ENCODE data around the gene RPS15. TPM values are rescaled to one million over a fixed set of nuclear protein-coding genes. Genes with fewer than 3 reads are reported as not detected.

The RPS15 gene
- total and polyA plus RNA-seq, 2 donors from 2014 or later: 893 to 1,823 TPM

GRCh38 chr19:1434577-1435060, 3.6 kb upstream of the RPS15 start:
- H3K4me3 ChIP-seq (ENCODE audit: low read length in 3 of 3): no peak overlapping the region
- H3K4me1 ChIP-seq (ENCODE audit: control insufficient read depth in 2 of 3, insufficient read depth in 2 of 3, low read depth in 1 of 3, low read length in 3 of 3): peaks cover 0 to 10% (median 2%) of the 10 kb centered on the region in 3 donors
- no peak overlapping the region for H3K9ac ChIP-seq (ENCODE audit: low read length in 3 of 3)
- FAIRE-seq (no peak), DNase-seq (peak in 1 of 5 donors; percentile 41)
- intact Hi-C loops (cut with DNase I): no loop called here
- no peak overlapping the region for H3K27ac ChIP-seq (ENCODE audit: low read depth in 2 of 2, low read length in 2 of 2)
- H3K36me3 ChIP-seq (ENCODE audit: control insufficient read depth in 2 of 3, insufficient read depth in 3 of 3, low read length in 3 of 3): peaks cover 0 to 14% (median 10%) of the 10 kb centered on the region in 3 donors
- no peaks in the 10 kb centered on the region for H3K9me3 ChIP-seq (ENCODE audit: control insufficient read depth in 2 of 3, insufficient read depth in 1 of 3, low read length in 3 of 3)
- no peak for TF ChIP-seq CTCF (IDR thresholded peaks at IDR 0.05; ENCODE audit: borderline replicate concordance, extremely low read depth, insufficient read depth)
- no peaks in the 10 kb centered on the region for H3K27me3 ChIP-seq (ENCODE audit: control insufficient read depth, insufficient read depth, low read length)

GRCh38 chr19:1435378-1435989, 2.7 kb upstream of the RPS15 start:
- Histone ChIP-seq H3K27ac (ENCODE audit: low read depth in 2 of 2, low read length in 2 of 2) (no peak overlapping the region), H3K4me3 (ENCODE audit: low read length in 3 of 3) (no peak overlapping the region), H3K4me1 (ENCODE audit: control insufficient read depth in 2 of 3, insufficient read depth in 2 of 3, low read depth in 1 of 3, low read length in 3 of 3) (peaks cover 0 to 11% (median 3%) of the 10 kb centered on the region in 3 donors), H3K9me3 (ENCODE audit: control insufficient read depth in 2 of 3, insufficient read depth in 1 of 3, low read length in 3 of 3) (no peaks in the 10 kb centered on the region), H3K36me3 (ENCODE audit: control insufficient read depth in 2 of 3, insufficient read depth in 3 of 3, low read length in 3 of 3) (peaks cover 1 to 17% (median 12%) of the 10 kb centered on the region in 3 donors), H3K27me3 (ENCODE audit: control insufficient read depth, insufficient read depth, low read length) (no peaks in the 10 kb centered on the region), H3K9ac (ENCODE audit: low read length in 3 of 3) (no peak overlapping the region)
- TF ChIP-seq CTCF (IDR thresholded peaks at IDR 0.05; ENCODE audit: borderline replicate concordance, extremely low read depth, insufficient read depth): no peak
- FAIRE-seq: no peak
- no peak for DNase-seq
- intact Hi-C loops (cut with DNase I): no loop called here

- no peak for DNase-seq
- Histone ChIP-seq H3K9me3 (ENCODE audit: control insufficient read depth in 2 of 3, insufficient read depth in 1 of 3, low read length in 3 of 3) (no peaks in the 10 kb centered on the region), H3K27me3 (ENCODE audit: control insufficient read depth, insufficient read depth, low read length) (no peaks in the 10 kb centered on the region), H3K27ac (ENCODE audit: low read depth in 2 of 2, low read length in 2 of 2) (no peak overlapping the region), H3K4me3 (ENCODE audit: low read length in 3 of 3) (peak overlapping the region in 1 of 3 donors; percentile 86), H3K4me1 (ENCODE audit: control insufficient read depth in 2 of 3, insufficient read depth in 2 of 3, low read depth in 1 of 3, low read length in 3 of 3) (peaks cover 0 to 12% (median 3%) of the 10 kb centered on the region in 3 donors), H3K9ac (ENCODE audit: low read length in 3 of 3) (peak overlapping the region in 1 of 3 donors; percentile 46), H3K36me3 (ENCODE audit: control insufficient read depth in 2 of 3, insufficient read depth in 3 of 3, low read length in 3 of 3) (peaks cover 2 to 25% (median 14%) of the 10 kb centered on the region in 3 donors)
- intact Hi-C loops (cut with DNase I): no loop called here
- TF ChIP-seq CTCF (IDR thresholded peaks at IDR 0.05; ENCODE audit: borderline replicate concordance, extremely low read depth, insufficient read depth): no peak
- no peak for FAIRE-seq
Measured at GRCh38 chr19:1437609-1438008, 587 bp upstream of the RPS15 start.
